Measurements from ENCODE around the gene TRIM41.
A peak's percentile ranks its signal among the peaks of the same experiment; 100 is the strongest.
"Not testable (repeated sequence)": the region's sequence is repeated elsewhere in the genome, so short reads cannot be mapped to it uniquely, and the experiment has no call there.

TRIM41 gene

DNA sequence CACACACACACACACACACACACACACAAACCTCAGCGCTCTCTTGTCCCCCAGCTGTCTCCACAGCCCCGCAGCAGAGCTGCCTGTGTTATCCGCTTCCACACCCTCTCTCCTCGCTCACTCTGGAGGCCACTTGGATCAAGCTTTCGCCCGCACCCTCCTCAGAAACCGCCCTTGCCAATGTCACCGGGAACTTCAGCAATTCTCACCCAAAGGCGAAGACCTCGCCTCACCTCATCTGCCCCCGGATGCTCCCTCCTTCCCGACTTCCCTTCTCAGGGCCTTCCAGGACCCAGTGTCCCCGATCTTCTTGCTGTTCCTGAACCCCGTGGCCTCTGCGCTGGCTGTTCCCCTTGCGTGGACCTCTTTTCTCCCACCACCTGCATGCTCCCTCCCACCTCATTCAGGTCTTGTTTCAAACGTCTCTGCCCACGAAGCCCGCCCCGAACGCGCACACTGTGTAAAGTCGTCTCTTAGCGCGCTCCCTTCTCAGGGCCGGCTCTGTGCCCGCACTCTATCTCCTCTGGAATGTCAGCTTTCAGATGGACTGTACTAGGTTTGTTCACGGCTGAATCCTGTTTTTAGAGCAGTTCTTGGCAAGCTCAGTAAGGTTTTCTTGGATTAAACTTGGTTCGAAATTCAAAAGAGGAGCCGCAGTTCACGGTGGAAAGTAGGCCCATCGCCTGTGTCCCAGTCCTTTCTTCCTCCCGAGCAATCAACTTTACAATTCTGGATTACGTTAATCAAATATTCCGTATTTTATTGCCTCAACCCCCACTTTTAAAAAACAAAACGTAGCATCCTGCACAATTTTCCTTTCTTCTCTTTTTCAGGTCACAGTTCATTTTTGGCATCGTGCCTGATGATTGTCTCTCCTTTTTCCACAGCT, 17.1 kb upstream of the TRIM41 start:
- no peak overlapping the region for H3K9ac ChIP-seq (ENCODE audit: low read length)

GRCh38 chr5:181207214-181207959, 15.7 kb upstream of the TRIM41 start:
- Histone ChIP-seq H3K4me1 (ENCODE audit: control insufficient read depth, low read depth, low read length) (no peaks in the 10 kb centered on the region), H3K27me3 (ENCODE audit: control insufficient read depth, insufficient read depth, low read length) (peaks cover 42% of the 10 kb centered on the region), H3K27ac (ENCODE audit: low read length) (no peak overlapping the region), H3K9me3 (ENCODE audit: control insufficient read depth, low read depth, low read length) (no peaks in the 10 kb centered on the region), H3K9ac (ENCODE audit: low read length) (peak overlapping the region; percentile 60), H3K36me3 (ENCODE audit: control insufficient read depth, low read depth, low read length) (no peaks in the 10 kb centered on the region), H3K4me3 (ENCODE audit: low read length) (peak overlapping the region; percentile 89)

More for the DNA sequence above, 17.1 kb upstream of the TRIM41 start:
- H3K4me3 ChIP-seq (ENCODE audit: low read length), result peak overlapping the region; percentile 89
- H3K9me3 ChIP-seq (ENCODE audit: control insufficient read depth, low read depth, low read length), result no peaks in the 10 kb centered on the region
- no peak overlapping the region for H3K27ac ChIP-seq (ENCODE audit: low read length)
- H3K4me1 ChIP-seq (ENCODE audit: control insufficient read depth, low read depth, low read length), result no peaks in the 10 kb centered on the region
- H3K27me3 ChIP-seq (ENCODE audit: control insufficient read depth, insufficient read depth, low read length), result peaks cover 56% of the 10 kb centered on the region
- H3K36me3 ChIP-seq (ENCODE audit: control insufficient read depth, low read depth, low read length), result no peaks in the 10 kb centered on the region

GRCh38 chr5:181207960-181208253, 15.2 kb upstream of the TRIM41 start:
- no peak overlapping the region for H3K9ac ChIP-seq (ENCODE audit: low read length)
- no peaks in the 10 kb centered on the region for H3K9me3 ChIP-seq (ENCODE audit: control insufficient read depth, low read depth, low read length)
- no peak overlapping the region for H3K27ac ChIP-seq (ENCODE audit: low read length)
- H3K4me1 ChIP-seq (ENCODE audit: control insufficient read depth, low read depth, low read length), result no peaks in the 10 kb centered on the region
- H3K36me3 ChIP-seq (ENCODE audit: control insufficient read depth, low read depth, low read length), result no peaks in the 10 kb centered on the region
- no peak overlapping the region for H3K4me3 ChIP-seq (ENCODE audit: low read length)
- peaks cover 37% of the 10 kb centered on the region for H3K27me3 ChIP-seq (ENCODE audit: control insufficient read depth, insufficient read depth, low read length)

GRCh38 chr5:181209006-181209405, 14.1 kb upstream of the TRIM41 start:
- H3K27ac ChIP-seq (ENCODE audit: low read length); H3K4me3 ChIP-seq (ENCODE audit: low read length); H3K36me3 ChIP-seq (ENCODE audit: control insufficient read depth, low read depth, low read length); H3K9me3 ChIP-seq (ENCODE audit: control insufficient read depth, low read depth, low read length); H3K9ac ChIP-seq (ENCODE audit: low read length); H3K4me1 ChIP-seq (ENCODE audit: control insufficient read depth, low read depth, low read length): not testable (repeated sequence)
- peaks cover 26% of the 10 kb centered on the region for H3K27me3 ChIP-seq (ENCODE audit: control insufficient read depth, insufficient read depth, low read length)

DNA sequence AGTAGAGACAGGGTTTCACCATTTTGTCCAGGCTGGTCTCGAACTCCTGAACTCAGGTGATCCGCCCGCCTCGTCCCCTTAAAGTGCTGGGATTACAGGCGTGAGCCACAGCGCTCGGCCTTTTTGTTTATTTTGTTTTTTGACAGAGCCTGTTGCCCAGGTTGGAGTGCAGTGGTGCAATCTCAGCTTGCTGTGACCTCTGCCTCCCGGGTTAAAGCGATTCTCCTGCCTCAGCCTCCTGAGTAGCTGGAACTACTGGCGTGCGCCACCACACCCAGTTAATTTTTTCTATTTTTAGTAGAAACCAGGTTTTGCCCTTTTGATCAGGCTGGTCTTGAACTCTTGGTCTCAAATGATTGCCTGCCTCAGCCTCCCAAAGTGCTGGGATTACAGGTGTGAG, 12.9 kb upstream of the TRIM41 start:
- H3K9me3 ChIP-seq (ENCODE audit: control insufficient read depth, low read depth, low read length); H3K4me3 ChIP-seq (ENCODE audit: low read length); H3K27ac ChIP-seq (ENCODE audit: low read length); H3K4me1 ChIP-seq (ENCODE audit: control insufficient read depth, low read depth, low read length); H3K9ac ChIP-seq (ENCODE audit: low read length); H3K36me3 ChIP-seq (ENCODE audit: control insufficient read depth, low read depth, low read length): not testable (repeated sequence)
- peaks cover 15% of the 10 kb centered on the region for H3K27me3 ChIP-seq (ENCODE audit: control insufficient read depth, insufficient read depth, low read length)

- H3K9ac ChIP-seq (ENCODE audit: low read length); H3K4me1 ChIP-seq (ENCODE audit: control insufficient read depth, low read depth, low read length); H3K36me3 ChIP-seq (ENCODE audit: control insufficient read depth, low read depth, low read length); H3K27me3 ChIP-seq (ENCODE audit: control insufficient read depth, insufficient read depth, low read length); H3K4me3 ChIP-seq (ENCODE audit: low read length); H3K27ac ChIP-seq (ENCODE audit: low read length); H3K9me3 ChIP-seq (ENCODE audit: control insufficient read depth, low read depth, low read length): not testable (repeated sequence)
Observed at GRCh38 chr5:181210698-181211097, 12.4 kb upstream of the TRIM41 start.

- Histone ChIP-seq H3K9ac (ENCODE audit: low read length) (no peak overlapping the region), H3K36me3 (ENCODE audit: control insufficient read depth, low read depth, low read length) (no peaks in the 10 kb centered on the region), H3K9me3 (ENCODE audit: control insufficient read depth, low read depth, low read length) (no peaks in the 10 kb centered on the region)
Observed at GRCh38 chr5:181211208-181211607, 11.9 kb upstream of the TRIM41 start.

GRCh38 chr5:181212080-181212479, 11.0 kb upstream of the TRIM41 start:
- H3K9me3 ChIP-seq (ENCODE audit: control insufficient read depth, low read depth, low read length), result no peaks in the 10 kb centered on the region
- H3K27me3 ChIP-seq (ENCODE audit: control insufficient read depth, insufficient read depth, low read length), result peaks cover 11% of the 10 kb centered on the region
- no peaks in the 10 kb centered on the region for H3K4me1 ChIP-seq (ENCODE audit: control insufficient read depth, low read depth, low read length)
- H3K27ac ChIP-seq (ENCODE audit: low read length), result no peak overlapping the region
- no peak overlapping the region for H3K4me3 ChIP-seq (ENCODE audit: low read length)
- H3K9ac ChIP-seq (ENCODE audit: low read length), result no peak overlapping the region
- no peaks in the 10 kb centered on the region for H3K36me3 ChIP-seq (ENCODE audit: control insufficient read depth, low read depth, low read length)

More at GRCh38 chr5:181211208-181211607, 11.9 kb upstream of the TRIM41 start:
- Histone ChIP-seq H3K4me1 (ENCODE audit: control insufficient read depth, low read depth, low read length) (no peaks in the 10 kb centered on the region), H3K4me3 (ENCODE audit: low read length) (no peak overlapping the region), H3K27ac (ENCODE audit: low read length) (no peak overlapping the region), H3K27me3 (ENCODE audit: control insufficient read depth, insufficient read depth, low read length) (peaks cover 9% of the 10 kb centered on the region)

DNA sequence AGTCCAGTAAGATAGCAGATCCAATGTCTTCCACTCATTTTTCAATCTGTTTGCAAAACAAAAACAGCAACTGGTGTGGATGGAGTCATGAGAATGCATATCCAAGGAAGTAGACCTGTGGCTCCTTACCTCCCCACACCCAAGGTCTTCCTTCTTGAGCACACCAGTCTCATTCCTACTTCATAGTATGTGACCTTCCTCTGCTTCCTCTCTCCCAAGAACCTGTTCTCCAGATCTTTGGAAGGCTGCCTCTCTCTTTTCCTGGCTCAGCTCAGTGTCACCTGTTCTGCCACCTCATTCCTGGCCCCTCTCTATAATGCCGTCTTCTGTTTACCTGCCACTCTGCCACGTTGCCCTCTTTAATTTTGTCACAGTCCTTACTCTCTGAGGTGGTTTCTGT, 10.1 kb upstream of the TRIM41 start:
- Histone ChIP-seq H3K9me3 (ENCODE audit: control insufficient read depth, low read depth, low read length) (no peaks in the 10 kb centered on the region), H3K9ac (ENCODE audit: low read length) (no peak overlapping the region), H3K4me1 (ENCODE audit: control insufficient read depth, low read depth, low read length) (peaks cover 5% of the 10 kb centered on the region), H3K27ac (ENCODE audit: low read length) (no peak overlapping the region), H3K36me3 (ENCODE audit: control insufficient read depth, low read depth, low read length) (no peaks in the 10 kb centered on the region), H3K27me3 (ENCODE audit: control insufficient read depth, insufficient read depth, low read length) (peaks cover 18% of the 10 kb centered on the region), H3K4me3 (ENCODE audit: low read length) (no peak overlapping the region)

DNA sequence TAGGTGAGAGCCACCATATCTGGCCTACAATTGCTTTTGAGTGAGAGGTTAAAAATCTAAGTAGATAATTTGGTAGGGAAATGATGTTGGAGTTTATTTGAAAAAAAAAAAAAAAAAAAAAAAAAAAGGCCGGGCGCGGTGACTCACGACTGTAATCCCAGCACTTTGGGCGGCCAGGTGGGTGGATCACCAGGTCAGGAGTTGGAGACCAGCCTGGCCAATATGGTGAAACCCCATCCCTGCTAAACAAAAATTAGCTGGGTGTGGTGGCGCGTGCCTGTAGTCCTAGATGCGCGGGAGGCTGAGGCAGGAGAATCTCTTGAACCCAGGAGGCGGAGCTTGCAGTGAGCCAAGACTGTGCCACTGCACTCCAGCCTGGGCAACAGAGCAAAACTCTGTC, 8.8 kb upstream of the TRIM41 start:
- not testable (repeated sequence) for H3K4me3 ChIP-seq (ENCODE audit: low read length); H3K9me3 ChIP-seq (ENCODE audit: control insufficient read depth, low read depth, low read length); H3K36me3 ChIP-seq (ENCODE audit: control insufficient read depth, low read depth, low read length); H3K27ac ChIP-seq (ENCODE audit: low read length); H3K9ac ChIP-seq (ENCODE audit: low read length); H3K4me1 ChIP-seq (ENCODE audit: control insufficient read depth, low read depth, low read length)
- peaks cover 18% of the 10 kb centered on the region for H3K27me3 ChIP-seq (ENCODE audit: control insufficient read depth, insufficient read depth, low read length)

GRCh38 chr5:181215997-181216989, 6.8 kb upstream of the TRIM41 start:
- Histone ChIP-seq H3K36me3 (ENCODE audit: control insufficient read depth, low read depth, low read length) (no peaks in the 10 kb centered on the region), H3K4me3 (ENCODE audit: low read length) (peak overlapping the region; percentile 61), H3K9ac (ENCODE audit: low read length) (no peak overlapping the region), H3K4me1 (ENCODE audit: control insufficient read depth, low read depth, low read length) (peaks cover 6% of the 10 kb centered on the region), H3K27me3 (ENCODE audit: control insufficient read depth, insufficient read depth, low read length) (peaks cover 18% of the 10 kb centered on the region), H3K9me3 (ENCODE audit: control insufficient read depth, low read depth, low read length) (no peaks in the 10 kb centered on the region), H3K27ac (ENCODE audit: low read length) (no peak overlapping the region)
